Measurements from ENCODE around the gene FBXW11. TPM values are rescaled to one million over a fixed set of nuclear protein-coding genes. Genes with fewer than 3 reads are reported as not detected.

FBXW11 gene
- total RNA-seq, 1 experiment from 2014 or later = 46.3 TPM

DNA sequence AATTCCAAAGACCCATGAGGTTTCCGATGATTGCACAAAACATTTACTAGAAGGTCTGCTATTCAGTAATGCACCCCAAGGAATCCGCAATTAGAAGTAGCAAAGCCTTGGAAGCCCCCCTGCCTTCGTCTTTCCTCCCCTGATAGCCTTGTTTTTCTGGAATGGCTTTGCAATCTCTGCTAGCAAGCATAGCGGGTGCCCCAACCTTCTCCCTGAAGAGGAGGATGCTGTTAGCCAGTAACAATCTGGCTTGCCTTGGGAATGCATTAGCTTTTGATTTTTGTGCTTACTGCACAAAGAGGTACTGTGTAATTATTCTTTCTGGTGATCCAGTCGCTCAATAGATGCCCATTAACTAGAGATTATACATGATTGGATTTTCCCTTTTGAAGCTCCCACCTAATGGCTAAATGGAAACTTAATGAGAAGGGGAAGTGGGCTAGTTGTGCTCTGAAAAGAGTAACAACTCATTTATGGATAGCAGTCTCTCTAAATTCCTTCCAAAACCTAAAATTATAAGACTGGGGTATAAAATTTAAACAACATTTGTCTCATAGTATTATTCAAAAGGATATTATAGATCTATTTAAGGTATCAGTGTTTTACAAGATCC, 91.6 kb downstream of the FBXW11 start:
- H3K36me3 ChIP-seq (ENCODE audit: control insufficient read depth, insufficient read depth, low read length) = no peaks in the 10 kb centered on the region
- POLR2A ChIA-PET = no interaction called here
- H3K4me1 ChIP-seq = no peaks in the 10 kb centered on the region
- Mint-ChIP-seq H3K4me3 (ENCODE audit: unreplicated experiment) (no peak overlapping the region), H3K4me1 (ENCODE audit: low read depth, unreplicated experiment) (peaks cover 4% of the 10 kb centered on the region), H3K36me3 (ENCODE audit: insufficient read depth, unreplicated experiment) (no peaks in the 10 kb centered on the region), H3K9me3 (ENCODE audit: unreplicated experiment) (no peaks in the 10 kb centered on the region), H3K27ac (ENCODE audit: unreplicated experiment) (no peak overlapping the region), H3K27me3 (ENCODE audit: insufficient read depth, unreplicated experiment) (no peaks in the 10 kb centered on the region)
- CTCF ChIA-PET = no interaction called here
- TF ChIP-seq, protein P1, sequence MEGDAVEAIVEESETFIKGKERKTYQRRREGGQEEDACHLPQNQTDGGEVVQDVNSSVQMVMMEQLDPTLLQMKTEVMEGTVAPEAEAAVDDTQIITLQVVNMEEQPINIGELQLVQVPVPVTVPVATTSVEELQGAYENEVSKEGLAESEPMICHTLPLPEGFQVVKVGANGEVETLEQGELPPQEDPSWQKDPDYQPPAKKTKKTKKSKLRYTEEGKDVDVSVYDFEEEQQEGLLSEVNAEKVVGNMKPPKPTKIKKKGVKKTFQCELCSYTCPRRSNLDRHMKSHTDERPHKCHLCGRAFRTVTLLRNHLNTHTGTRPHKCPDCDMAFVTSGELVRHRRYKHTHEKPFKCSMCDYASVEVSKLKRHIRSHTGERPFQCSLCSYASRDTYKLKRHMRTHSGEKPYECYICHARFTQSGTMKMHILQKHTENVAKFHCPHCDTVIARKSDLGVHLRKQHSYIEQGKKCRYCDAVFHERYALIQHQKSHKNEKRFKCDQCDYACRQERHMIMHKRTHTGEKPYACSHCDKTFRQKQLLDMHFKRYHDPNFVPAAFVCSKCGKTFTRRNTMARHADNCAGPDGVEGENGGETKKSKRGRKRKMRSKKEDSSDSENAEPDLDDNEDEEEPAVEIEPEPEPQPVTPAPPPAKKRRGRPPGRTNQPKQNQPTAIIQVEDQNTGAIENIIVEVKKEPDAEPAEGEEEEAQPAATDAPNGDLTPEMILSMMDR (IDR thresholded peaks at IDR 0.05; ENCODE audit: insufficient read depth in 1 of 2, low read depth in 1 of 2, low read length in 1 of 2, severe bottlenecking in 1 of 2, unreplicated experiment in 1 of 2) = no peak
- H3K27me3 ChIP-seq (replicated peaks; ENCODE audit: control insufficient read depth, insufficient read depth, low read length) = no peaks in the 10 kb centered on the region
- intact Hi-C loops (cut with micrococcal nuclease; ENCODE audit: unreplicated experiment) = loop anchor here (5.0 kb wide), 1 partner anchor 272 kb away; the partner anchor contains the start of gene STK10
- no TSS peak for BruUV-seq (replicated peaks)
- H3K9me3 ChIP-seq = no peaks in the 10 kb centered on the region
- DNase-seq = no peak
- no peak overlapping the region for H3K4me3 ChIP-seq (ENCODE audit: low read depth, low read length)

DNA sequence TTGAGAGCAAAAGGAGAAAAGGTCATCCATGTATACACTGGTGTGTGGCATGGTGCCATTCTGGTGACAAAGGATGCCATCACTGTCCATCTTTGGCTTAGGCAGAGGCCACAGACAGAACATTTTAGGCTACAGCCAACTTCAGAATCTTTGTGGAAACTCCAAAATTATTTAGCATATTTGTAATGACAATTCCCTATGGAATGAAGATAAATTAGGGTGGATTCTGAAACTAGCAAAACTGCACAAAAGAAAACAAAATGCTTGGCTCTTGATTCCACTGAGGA, 92.5 kb downstream of the FBXW11 start:
- BruUV-seq (replicated peaks) = no TSS peak
- H3K4me1 Mint-ChIP-seq (ENCODE audit: low read depth, unreplicated experiment) = peaks cover 4% of the 10 kb centered on the region

DNA sequence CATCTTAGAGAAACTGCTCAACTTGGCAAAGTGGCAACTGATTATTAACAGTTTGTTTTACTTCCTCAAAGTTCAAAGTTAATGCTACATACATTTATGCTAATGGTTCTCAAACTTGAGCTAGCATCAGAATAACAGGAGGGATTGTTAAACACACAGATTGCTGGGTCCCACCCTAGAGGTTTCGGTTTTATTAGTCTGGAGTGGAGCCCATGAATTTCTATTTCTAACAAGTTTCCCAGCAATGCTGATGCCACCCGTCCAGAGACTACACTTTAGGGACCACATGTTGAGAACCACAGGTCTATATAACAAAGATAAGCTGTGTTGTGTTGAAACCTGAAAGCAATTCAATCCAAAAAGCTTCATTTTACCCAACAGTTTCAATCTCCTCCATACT, 95.3 kb downstream of the FBXW11 start:
- ChIA-PET POLR2A (no interaction called here), CTCF (interaction anchor here (1.0 to 2.2 kb wide), 7 partner anchors 86 to 492 kb away, joined by 3 to 41 read pairs (median 11); partner anchors contain the start of gene FBXW11)
- Mint-ChIP-seq H3K4me1 (ENCODE audit: low read depth, unreplicated experiment) (peaks cover 4% of the 10 kb centered on the region), H3K27ac (ENCODE audit: unreplicated experiment) (no peak overlapping the region), H3K27me3 (ENCODE audit: insufficient read depth, unreplicated experiment) (no peaks in the 10 kb centered on the region), H3K36me3 (ENCODE audit: insufficient read depth, unreplicated experiment) (no peaks in the 10 kb centered on the region), H3K4me3 (ENCODE audit: unreplicated experiment) (no peak overlapping the region), H3K9me3 (ENCODE audit: unreplicated experiment) (no peaks in the 10 kb centered on the region)
- intact Hi-C loops (cut with micrococcal nuclease; ENCODE audit: unreplicated experiment) = loop anchor here (5.0 kb wide), 1 partner anchor 276 kb away; the partner anchor contains the start of gene STK10
- no peak for DNase-seq
- H3K9me3 ChIP-seq = no peaks in the 10 kb centered on the region
- H3K27me3 ChIP-seq (replicated peaks; ENCODE audit: control insufficient read depth, insufficient read depth, low read length) = no peaks in the 10 kb centered on the region
- no peaks in the 10 kb centered on the region for H3K36me3 ChIP-seq (ENCODE audit: control insufficient read depth, insufficient read depth, low read length)
- TF ChIP-seq, protein P1 (IDR thresholded peaks at IDR 0.05; ENCODE audit: insufficient read depth in 1 of 2, low read depth in 1 of 2, low read length in 1 of 2, severe bottlenecking in 1 of 2, unreplicated experiment in 1 of 2) = no peak
- no peak overlapping the region for H3K4me3 ChIP-seq (ENCODE audit: low read depth, low read length)
- H3K4me1 ChIP-seq = no peaks in the 10 kb centered on the region
- no TSS peak for BruUV-seq (replicated peaks)

More for the DNA sequence above, 92.5 kb downstream of the FBXW11 start:
- no peak overlapping the region for H3K27ac Mint-ChIP-seq (ENCODE audit: unreplicated experiment)
- Histone ChIP-seq H3K27me3 (replicated peaks; ENCODE audit: control insufficient read depth, insufficient read depth, low read length) (no peaks in the 10 kb centered on the region), H3K4me3 (ENCODE audit: low read depth, low read length) (no peak overlapping the region), H3K4me1 (no peaks in the 10 kb centered on the region), H3K36me3 (ENCODE audit: control insufficient read depth, insufficient read depth, low read length) (no peaks in the 10 kb centered on the region), H3K9me3 (no peaks in the 10 kb centered on the region)
- POLR2A ChIA-PET = no interaction called here
- CTCF ChIA-PET = no interaction called here
- H3K27me3 Mint-ChIP-seq (ENCODE audit: insufficient read depth, unreplicated experiment) = no peaks in the 10 kb centered on the region
- TF ChIP-seq, protein P1 (IDR thresholded peaks at IDR 0.05; ENCODE audit: insufficient read depth in 1 of 2, low read depth in 1 of 2, low read length in 1 of 2, severe bottlenecking in 1 of 2, unreplicated experiment in 1 of 2) = no peak
- intact Hi-C loops (cut with micrococcal nuclease; ENCODE audit: unreplicated experiment) = loop anchor here (2.0 to 5.0 kb wide), 2 partner anchors 83 to 273 kb away; partner anchors contain the start of gene STK10
- H3K4me3 Mint-ChIP-seq (ENCODE audit: unreplicated experiment) = no peak overlapping the region
- H3K36me3 Mint-ChIP-seq (ENCODE audit: insufficient read depth, unreplicated experiment) = no peaks in the 10 kb centered on the region
- H3K9me3 Mint-ChIP-seq (ENCODE audit: unreplicated experiment) = no peaks in the 10 kb centered on the region
- DNase-seq = no peak
